GM21381 (cell line): ENCODE results near the gene NCAPD3.
"Not testable (repeated sequence)": the region's sequence is repeated elsewhere in the genome, so short reads cannot be mapped to it uniquely, and the experiment has no call there.

Experiments
- ATAC-seq: cut with Tn5 transposase; IDR thresholded peaks from one replicate; pipeline ENCODE4 v1.9.1; 2021; ENCODE audit warnings: mild to moderate bottlenecking, moderate library complexity; ENCODE audit not compliant: unreplicated experiment

NCAPD3 gene, protein sequence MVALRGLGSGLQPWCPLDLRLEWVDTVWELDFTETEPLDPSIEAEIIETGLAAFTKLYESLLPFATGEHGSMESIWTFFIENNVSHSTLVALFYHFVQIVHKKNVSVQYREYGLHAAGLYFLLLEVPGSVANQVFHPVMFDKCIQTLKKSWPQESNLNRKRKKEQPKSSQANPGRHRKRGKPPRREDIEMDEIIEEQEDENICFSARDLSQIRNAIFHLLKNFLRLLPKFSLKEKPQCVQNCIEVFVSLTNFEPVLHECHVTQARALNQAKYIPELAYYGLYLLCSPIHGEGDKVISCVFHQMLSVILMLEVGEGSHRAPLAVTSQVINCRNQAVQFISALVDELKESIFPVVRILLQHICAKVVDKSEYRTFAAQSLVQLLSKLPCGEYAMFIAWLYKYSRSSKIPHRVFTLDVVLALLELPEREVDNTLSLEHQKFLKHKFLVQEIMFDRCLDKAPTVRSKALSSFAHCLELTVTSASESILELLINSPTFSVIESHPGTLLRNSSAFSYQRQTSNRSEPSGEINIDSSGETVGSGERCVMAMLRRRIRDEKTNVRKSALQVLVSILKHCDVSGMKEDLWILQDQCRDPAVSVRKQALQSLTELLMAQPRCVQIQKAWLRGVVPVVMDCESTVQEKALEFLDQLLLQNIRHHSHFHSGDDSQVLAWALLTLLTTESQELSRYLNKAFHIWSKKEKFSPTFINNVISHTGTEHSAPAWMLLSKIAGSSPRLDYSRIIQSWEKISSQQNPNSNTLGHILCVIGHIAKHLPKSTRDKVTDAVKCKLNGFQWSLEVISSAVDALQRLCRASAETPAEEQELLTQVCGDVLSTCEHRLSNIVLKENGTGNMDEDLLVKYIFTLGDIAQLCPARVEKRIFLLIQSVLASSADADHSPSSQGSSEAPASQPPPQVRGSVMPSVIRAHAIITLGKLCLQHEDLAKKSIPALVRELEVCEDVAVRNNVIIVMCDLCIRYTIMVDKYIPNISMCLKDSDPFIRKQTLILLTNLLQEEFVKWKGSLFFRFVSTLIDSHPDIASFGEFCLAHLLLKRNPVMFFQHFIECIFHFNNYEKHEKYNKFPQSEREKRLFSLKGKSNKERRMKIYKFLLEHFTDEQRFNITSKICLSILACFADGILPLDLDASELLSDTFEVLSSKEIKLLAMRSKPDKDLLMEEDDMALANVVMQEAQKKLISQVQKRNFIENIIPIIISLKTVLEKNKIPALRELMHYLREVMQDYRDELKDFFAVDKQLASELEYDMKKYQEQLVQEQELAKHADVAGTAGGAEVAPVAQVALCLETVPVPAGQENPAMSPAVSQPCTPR (N-terminal part only)

DNA sequence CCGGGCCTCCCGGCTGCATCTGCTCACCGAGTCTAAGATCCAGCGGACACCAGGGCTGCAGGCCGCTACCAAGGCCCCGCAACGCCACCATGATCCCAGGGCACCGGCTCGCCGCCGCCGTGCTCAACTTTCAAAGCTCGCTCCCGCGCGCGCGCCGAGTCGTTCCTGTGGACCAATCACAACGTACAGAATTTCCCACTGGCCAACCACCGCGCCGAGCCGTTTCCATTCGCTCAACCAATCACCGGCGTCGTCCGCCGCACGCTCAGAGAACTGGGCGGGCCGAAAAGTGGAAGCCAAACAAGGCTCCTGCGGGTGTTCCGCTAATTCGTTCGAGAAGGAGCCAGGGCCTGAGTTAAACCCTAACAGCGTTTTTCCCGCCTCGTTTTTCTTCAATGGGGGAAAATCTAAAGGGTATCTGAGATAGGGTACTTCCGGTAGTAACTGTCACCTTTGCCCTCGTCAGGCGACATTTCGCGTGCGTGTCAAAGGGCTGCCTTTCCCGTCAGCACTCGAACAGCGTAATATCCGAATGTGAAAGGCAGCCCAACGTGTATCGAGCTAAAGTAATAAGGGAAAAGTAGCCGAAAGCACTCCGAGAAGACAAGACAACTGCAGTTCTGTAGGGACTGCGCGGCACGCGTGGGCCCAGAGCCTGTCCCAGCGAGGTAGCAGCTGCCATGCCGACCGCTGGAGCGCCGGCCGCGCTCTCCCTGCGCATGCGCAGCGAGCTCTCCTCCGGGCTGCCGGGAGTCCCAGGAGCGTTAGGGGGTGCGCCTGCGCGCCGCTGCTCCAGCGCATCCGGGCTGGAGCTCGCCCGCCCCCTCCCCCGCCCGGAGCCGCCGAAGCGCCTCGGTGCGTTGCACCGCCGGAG, at the start of gene NCAPD3, which contains the start of gene VPS26B:
Gene NCAPD3, minus strand, starts transcription at position 132 of the 874 bp plus-strand sequence. Its CDS starts 41 bp downstream, at position 91.
Gene VPS26B, plus strand, starts transcription at position 836 of the 874 bp plus-strand sequence. CDS start 452 bp downstream, outside the sequence.
- ATAC-seq: peak; percentile 72

DNA sequence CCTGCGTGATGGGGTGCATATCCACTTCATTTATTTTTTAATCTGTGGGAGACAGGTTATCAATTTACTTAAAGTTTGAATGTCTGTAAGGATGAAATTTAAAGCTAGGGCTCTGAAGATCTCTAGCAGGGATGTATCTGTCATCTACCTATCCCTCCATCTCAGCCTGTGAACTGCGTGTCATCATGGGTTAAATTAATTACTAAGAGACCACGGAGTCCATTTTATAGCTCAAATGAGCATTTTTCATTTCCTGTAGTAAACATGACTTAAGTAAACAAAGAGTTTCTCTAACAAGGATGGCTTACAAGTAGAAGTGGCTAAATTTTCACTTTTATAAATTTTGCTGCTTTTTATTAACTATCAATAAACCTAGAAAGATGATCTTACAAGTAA, 49.5 kb upstream of the NCAPD3 start:
- no peak for ATAC-seq

DNA sequence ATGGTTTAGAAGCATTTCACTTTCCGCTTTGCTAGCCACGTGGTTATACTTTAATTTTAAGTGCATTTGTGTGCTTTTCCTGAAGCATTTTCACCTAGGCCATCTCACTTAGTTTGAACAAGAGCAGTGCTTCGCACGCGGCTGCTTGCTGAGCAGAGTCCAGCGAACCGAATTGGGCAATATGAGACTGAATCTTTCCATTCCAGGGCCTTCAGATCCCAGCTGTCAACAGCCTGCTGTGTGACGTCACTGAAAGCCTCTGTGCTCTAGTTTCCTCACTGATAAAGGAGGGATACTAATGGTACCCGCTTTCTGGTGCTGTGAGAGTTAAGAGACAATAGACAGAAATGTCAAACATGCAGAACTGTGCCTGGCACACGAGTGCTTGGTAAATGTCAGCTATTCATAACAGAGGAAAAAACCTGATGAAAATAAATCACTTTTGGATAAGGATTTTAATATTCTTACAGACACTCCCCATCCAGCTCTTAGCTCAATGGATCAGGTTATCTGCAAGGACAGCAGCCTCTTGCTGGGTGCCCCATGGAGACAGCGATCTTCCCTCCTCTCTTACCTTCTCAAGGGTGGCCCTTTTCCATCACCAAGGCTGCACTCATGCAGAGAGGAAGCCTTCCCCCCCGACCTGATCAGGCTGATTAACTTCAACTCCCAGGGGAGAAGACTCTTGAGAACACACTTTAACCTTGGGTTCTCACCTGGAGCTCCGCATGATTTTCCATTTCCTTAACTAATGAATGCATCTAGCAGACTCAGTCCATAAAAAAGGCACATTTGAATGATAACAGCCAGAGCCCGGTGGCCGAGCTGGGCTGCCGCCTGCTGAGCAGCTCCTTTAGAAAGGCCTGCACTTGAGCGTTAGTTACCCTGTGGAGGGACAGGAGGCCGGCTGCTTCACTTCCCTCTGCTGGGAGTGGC, 48.9 kb upstream of the NCAPD3 start:
- no peak for ATAC-seq

DNA sequence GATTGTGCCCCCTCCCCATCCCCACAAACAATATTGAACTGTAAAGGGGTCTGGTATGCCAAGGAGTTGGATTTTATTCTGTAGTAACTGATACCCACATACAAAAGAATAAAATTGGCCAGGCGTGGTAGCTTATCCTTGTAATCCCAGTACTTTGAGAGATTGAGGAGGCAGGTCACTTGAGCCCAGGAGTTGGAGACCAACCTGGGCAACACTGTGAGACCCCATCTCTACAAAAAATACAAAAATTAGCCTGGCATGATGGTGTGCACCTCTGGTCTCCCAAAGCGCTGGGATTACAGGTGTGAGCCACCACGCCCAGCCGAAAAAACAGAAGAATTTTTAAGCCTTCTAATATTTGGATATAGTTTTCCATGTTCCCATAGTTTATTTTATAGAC, 48.2 kb upstream of the NCAPD3 start:
- no peak for ATAC-seq

DNA sequence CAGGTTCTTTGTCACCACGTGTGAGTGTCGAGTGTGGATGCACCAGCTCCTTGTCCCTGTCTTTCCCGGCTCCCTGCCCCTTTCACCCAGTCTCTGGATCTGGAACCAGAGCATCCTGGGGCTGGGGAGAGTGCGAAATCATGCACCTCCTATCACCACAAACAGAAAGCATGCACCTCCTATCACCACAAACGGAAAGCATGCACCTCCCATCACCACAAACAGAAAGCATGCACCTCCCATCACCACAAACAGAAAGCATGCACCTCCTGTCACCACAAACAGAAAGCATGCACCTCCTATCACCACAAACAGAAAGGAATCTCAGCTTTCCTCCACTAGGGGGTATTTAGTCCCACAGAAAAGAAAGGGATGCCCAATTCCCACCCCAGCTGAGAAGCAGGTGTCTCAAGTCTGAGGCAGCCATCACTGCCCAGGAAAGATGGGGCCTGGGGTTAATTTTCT, 46.5 kb upstream of the NCAPD3 start:
- ATAC-seq: no peak

DNA sequence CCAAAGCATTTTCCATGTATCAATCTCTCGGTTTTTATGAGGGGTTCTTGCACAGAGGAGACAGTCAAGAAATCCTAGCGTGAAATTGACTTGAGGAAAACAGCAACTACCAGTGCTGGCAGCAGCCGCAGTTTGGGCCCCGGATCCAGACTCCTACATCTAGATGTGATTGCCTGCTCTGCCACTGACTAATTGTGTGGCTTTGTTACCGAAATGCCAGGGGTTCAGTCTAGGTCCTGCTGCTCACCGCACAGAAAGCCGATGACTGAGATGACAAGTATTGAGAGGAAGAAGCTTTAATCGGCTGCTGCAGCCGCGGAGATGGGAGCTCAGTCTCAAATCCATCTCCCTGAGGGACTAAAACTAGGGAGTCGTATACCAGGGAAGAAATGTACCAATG, 44.2 kb upstream of the NCAPD3 start:
- ATAC-seq: no peak

DNA sequence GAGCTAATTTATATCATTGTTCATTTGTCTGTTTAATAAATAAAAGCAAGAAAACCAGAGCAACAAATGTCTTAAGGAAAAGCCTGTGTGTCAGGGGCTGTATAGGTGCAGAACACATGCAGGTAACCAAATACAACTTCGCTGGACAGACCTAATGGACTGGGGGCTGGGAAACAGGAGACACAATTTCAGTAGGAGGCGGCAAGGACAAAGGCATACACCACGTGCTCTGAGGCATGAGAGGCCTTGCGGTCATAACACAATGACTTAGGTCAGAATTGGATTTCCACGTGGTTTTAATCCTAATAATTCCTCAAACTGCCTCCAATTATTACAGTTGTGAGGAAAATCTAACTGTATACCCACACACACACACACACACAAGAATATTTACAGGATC, 43.7 kb upstream of the NCAPD3 start:
- no peak for ATAC-seq

DNA sequence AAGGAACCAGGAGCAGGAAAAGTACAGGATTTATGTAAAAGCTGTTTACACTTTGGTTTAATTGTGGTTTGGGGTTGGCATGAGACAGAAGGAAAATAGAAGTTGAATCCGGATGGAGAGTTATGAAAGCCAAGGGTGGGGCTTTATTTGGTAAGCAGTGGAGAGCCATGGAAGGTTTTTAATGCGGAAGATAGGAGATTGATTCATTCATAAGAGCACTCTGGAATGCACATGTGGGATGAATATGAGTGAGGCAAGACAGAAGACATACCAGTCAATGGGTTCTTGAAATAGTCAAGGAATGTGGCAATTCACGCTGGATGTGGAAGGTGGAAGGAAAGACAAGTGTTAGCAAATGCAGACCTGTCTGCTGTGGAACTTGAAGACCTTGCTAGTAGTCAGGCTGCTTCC, 43.1 kb upstream of the NCAPD3 start:
- no peak for ATAC-seq

DNA sequence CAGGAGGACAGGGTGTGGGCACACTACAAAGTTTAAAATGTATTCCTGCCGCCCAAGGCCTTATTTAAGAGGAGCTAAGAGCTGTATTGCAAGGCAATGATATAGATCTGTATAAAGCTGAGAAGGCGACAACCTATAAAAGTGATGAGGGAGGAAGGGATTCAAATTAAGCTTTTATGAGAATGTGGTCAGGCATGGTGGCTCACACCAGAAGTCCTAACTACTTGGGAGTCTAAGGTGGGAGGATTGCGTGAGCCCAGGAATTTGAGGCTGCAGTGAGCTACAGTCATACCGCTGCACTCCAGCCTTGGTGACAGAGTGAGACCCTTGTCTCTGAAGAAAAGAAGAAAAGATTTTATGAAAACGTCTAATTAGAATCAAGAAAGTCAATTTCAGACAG, 42.7 kb upstream of the NCAPD3 start:
- no peak for ATAC-seq

DNA sequence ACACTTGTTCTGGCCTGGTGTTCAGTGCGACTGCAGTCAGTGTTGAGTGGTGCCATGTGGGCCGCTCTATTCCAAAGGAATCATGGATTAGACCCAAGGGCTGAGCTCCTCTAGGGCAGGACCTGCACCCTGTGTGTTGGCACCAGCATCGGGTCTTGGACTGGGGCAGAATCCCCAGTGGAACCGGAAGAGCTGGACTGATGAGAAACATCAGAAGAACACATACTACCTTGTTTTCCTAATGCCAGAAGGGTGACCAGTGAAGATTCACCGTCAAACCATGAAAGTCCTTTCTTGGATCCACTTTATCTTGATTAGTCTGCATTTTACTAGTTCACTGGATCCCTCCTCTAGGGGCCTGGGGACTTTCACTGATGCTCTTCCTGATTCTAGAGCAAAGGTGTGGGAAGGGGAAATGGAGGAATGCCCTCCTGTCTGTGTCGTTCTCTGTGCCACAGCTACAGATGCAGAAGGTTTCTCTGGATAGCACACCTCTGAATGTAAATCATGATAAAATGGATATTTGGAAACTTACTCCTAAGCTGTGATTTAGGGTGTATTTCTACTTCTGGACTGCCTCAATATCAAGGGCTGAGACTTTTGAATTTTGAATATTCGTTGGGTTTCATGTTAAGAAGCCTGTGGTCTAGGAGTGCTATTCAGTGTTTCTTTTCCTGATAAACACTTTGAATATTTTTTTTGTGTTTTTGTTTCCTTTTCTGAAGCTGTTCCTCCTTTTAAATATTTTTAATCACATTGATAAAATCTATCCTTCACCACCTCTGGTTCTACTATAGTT, 41.4 kb upstream of the NCAPD3 start:
- no peak for ATAC-seq

DNA sequence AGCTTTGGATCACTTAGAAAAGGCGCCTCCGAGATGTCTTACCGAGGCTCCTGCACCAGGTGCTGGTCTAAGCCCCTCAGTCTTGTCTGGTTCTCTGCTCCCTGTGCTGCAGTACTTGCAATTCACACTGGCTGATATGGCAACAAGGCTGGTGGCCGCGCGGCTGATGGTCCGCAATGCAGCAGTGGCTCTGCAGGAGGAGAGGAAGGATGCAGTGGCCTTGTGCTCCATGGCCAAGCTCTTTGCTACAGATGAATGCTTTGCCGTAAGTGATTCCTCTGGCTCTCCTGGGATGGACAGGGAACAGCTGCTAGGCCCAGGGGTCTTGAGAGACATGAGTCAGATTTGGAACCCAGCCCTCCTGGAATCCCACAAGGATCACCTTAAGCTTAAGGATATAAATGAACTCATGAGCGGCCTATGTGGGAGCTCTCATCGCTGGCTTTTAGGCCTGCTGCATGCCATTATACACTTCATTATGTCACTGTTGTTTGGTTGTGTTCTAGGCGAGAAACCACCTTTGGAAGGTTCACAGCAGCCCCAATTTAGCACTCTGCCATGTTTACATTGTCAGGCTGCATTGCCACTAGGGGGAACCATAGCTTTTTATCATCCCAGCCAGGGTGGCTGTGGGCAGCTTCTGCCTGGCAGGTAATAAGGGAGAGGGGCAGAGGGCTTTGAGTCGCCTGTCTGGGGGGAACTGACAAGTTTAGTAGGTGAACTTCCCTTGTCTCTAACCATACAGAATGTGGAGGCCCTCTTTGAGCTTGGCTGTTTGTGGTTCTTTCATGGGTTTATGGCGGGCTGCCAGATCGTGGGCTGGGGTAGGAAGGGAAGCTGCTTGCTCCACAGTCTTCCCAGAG, 38.1 kb upstream of the NCAPD3 start:
- no peak for ATAC-seq

DNA sequence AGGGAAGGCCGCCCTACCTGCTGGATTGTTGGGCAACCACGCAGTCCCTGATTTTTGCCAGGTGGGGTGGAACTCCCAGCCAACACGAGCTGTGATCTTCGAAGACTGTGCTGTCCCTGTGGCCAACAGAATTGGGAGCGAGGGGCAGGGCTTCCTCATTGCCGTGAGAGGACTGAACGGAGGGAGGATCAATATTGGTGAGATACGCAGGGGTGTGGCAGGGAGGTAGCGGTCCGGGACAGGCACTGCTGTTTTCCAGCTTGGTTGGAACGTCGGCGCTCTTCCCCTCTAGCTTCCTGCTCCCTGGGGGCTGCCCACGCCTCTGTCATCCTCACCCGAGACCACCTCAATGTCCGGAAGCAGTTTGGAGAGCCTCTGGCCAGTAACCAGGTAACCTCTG, 37.2 kb upstream of the NCAPD3 start:
- ATAC-seq: no peak

DNA sequence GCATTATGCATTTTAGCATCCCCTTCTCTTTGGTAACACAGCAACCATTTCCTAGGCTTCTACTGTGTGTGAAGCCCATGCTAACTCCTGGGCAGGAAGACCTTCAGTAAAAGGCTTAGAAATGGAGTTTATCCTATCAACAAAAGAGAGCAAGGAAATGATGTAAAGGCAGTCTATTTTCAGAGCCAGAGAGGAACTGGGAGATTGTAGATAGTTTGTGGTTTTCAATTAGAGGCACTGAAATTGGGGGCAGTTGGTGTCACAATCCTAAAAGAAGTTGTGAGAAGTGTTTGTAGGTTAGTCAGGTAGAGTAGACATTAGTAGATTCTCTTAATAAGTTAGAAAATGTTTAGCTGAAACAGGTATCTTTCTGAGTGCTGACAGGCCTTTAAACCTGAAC, 36.7 kb upstream of the NCAPD3 start:
- no peak for ATAC-seq

DNA sequence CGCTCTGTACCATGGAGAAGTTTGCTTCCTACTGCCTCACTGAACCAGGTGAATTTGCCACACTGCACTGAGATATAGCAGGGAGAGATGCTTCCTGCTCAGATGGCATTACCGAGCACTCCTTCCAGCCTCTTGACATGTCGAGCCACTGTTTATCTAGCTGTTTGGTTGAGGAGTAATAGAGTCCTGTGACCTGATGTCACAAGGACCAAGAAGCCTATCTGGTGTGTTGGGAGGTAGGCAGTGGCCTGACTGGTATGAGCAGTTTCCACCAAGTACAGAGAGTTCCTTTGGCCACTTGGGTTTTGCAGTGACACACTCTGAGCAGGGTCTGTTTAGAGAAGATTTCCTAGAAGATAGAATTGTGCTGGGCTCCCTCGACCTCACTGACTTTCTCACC, 34.8 kb upstream of the NCAPD3 start:
- ATAC-seq: no peak

DNA sequence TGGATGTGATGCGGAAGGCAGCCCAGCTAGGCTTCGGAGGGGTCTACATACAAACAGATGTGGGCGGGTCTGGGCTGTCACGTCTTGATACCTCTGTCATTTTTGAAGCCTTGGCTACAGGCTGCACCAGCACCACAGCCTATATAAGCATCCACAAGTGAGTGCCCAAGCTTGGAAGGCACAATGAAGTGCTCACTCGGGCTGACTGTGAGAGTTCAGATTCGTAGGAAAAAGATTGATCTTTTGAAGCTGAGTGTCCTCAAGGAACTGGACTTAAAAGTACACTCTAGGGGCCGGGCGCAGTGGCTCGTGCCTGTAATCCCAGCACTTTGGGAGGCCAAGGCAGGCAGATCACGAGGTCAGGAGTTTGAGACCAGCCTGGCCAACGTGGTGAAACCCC, 33.3 kb upstream of the NCAPD3 start:
- ATAC-seq: no peak

DNA sequence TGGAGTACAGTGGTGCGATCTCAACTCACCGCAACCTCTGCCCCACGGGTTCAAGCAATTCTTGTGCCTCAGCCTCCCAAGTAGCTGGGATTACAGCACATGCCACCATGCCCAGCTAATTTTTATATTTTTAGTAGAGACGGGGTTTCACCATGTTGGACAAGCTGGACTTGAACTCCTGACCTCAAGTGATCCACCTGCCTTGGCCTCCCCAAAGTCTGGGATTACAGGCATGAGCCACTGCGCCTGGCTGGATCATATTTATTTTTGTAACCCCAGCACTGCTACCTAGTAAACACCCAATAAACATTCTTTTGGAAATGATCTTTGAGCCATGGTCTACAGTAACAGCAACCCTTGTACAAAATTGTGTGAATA, 31.4 kb upstream of the NCAPD3 start:
- ATAC-seq: not testable (repeated sequence)
